SK-N-SH treated with all-trans-retinoic acid at 6 μM for 48 hours (cell line): ENCODE data around the gene MAP2.
A peak's percentile ranks its signal among the peaks of the same experiment; 100 is the strongest.
"Not testable (repeated sequence)": the region's sequence is repeated elsewhere in the genome, so short reads cannot be mapped to it uniquely, and the experiment has no call there.

Experiments used
- ATAC-seq: fragments of 200-7000 bp; cut with Tn5 transposase; 3 replicates; pipeline ENCODE4 v1.9.1; 2020; ENCODE audit warnings: mild to moderate bottlenecking, moderate library complexity
- ARNTL ChIP-seq: fragments of 450-650 bp; formaldehyde crosslinking; IDR thresholded peaks from 2 replicates; pipeline ENCODE4 v1.5.0; 2020; ENCODE audit warnings: low read depth, mild to moderate bottlenecking, moderate library complexity, borderline replicate concordance
- BACH2 ChIP-seq: fragments of 250-450 bp; sonication (Bioruptor Pico); IDR thresholded peaks from 2 replicates; pipeline ENCODE4 v1.9.0; 2021; ENCODE audit warnings: mild to moderate bottlenecking, borderline replicate concordance
- CSDC2 ChIP-seq: fragments of 250-450 bp; sonication (Bioruptor Pico); IDR thresholded peaks from 2 replicates; pipeline ENCODE4 v1.5.0; 2020; ENCODE audit warnings: mild to moderate bottlenecking, moderate library complexity
- CSRNP3 ChIP-seq: fragments of 250-450 bp; sonication (Bioruptor Pico); IDR thresholded peaks from 2 replicates; pipeline ENCODE4 v1.5.1; 2021; ENCODE audit warnings: mild to moderate bottlenecking, moderate library complexity
- GLIS3 ChIP-seq: fragments of 250-450 bp; sonication (Bioruptor Pico); IDR thresholded peaks from 2 replicates; pipeline ENCODE4 v1.5.0; 2020; ENCODE audit warnings: mild to moderate bottlenecking, moderate library complexity
- ISL1 ChIP-seq: fragments of 250-450 bp; sonication (Bioruptor Pico); IDR thresholded peaks from 2 replicates; pipeline ENCODE4 v2.1.2; 2022; ENCODE audit warnings: mild to moderate bottlenecking, moderate library complexity
- OSR1 ChIP-seq: fragments of 250-450 bp; sonication (Bioruptor Pico); IDR thresholded peaks from 2 replicates; pipeline ENCODE4 v1.8.0; 2022; ENCODE audit warnings: moderate library complexity, mild to moderate bottlenecking, inconsistent platforms
- POU6F1 ChIP-seq: fragments of 250-450 bp; sonication (Bioruptor Pico); IDR thresholded peaks from 2 replicates; pipeline ENCODE4 v1.8.0; 2021; ENCODE audit warnings: low read depth, mild to moderate bottlenecking, moderate library complexity, borderline replicate concordance
- PPARA ChIP-seq: fragments of 250-450 bp; sonication (Bioruptor Pico); IDR thresholded peaks from 2 replicates; pipeline ENCODE4 v1.5.0; 2020; ENCODE audit warnings: mild to moderate bottlenecking, borderline replicate concordance
- RARB ChIP-seq: fragments of 250-450 bp; sonication (Bioruptor Pico); IDR thresholded peaks from 2 replicates; pipeline ENCODE4 v1.8.0; 2021; ENCODE audit warnings: mild to moderate bottlenecking, moderate library complexity
- TCF4 ChIP-seq: fragments of 250-450 bp; sonication (Bioruptor Pico); IDR thresholded peaks from 2 replicates; pipeline ENCODE4 v1.8.0; 2021; ENCODE audit warnings: mild to moderate bottlenecking, moderate library complexity, borderline replicate concordance
- TOX ChIP-seq: fragments of 250-450 bp; sonication (Bioruptor Pico); IDR thresholded peaks from 2 replicates; pipeline ENCODE4 v1.8.0; 2021; ENCODE audit warnings: mild to moderate bottlenecking, moderate library complexity, borderline replicate concordance
- TSHZ2 ChIP-seq: fragments of 250-450 bp; sonication (Bioruptor Pico); IDR thresholded peaks from 2 replicates; pipeline ENCODE4 v1.5.0; 2020; ENCODE audit warnings: mild to moderate bottlenecking, moderate library complexity
- ZC3H10 ChIP-seq: fragments of 250-450 bp; sonication (Bioruptor Pico); IDR thresholded peaks from 2 replicates; pipeline ENCODE4 v1.5.1; 2021; ENCODE audit warnings: mild to moderate bottlenecking, moderate library complexity
- ZFP3 ChIP-seq: fragments of 250-450 bp; sonication (Bioruptor Pico); IDR thresholded peaks from 2 replicates; pipeline ENCODE4 v1.5.0; 2020; ENCODE audit warnings: mild to moderate bottlenecking, moderate library complexity
- ZFP30 ChIP-seq: fragments of 450-650 bp; formaldehyde crosslinking; IDR thresholded peaks from 2 replicates; pipeline ENCODE4 v1.5.0; 2022; ENCODE audit warnings: mild to moderate bottlenecking, moderate library complexity
- ZNF565 ChIP-seq: fragments of 450-650 bp; formaldehyde crosslinking; conservative IDR thresholded peaks from 2 replicates; pipeline ENCODE4 v1.5.0; 2020; ENCODE audit warnings: low read depth, mild to moderate bottlenecking, moderate library complexity
- ZNF70 ChIP-seq: fragments of 450-650 bp; formaldehyde crosslinking; IDR thresholded peaks from 2 replicates; pipeline ENCODE4 v1.5.0; 2020; ENCODE audit warnings: mild to moderate bottlenecking, moderate library complexity
- TF ChIP-seq, protein P1 (sequence below): fragments of 250-450 bp; sonication (Bioruptor Pico); IDR thresholded peaks from 2 replicates; pipeline ENCODE4 v1.5.1; 2020; ENCODE audit warnings: low read depth, mild to moderate bottlenecking, moderate library complexity
- TF ChIP-seq, protein P2 (sequence below): fragments of 250-450 bp; sonication (Bioruptor Pico); IDR thresholded peaks from 2 replicates; pipeline ENCODE4 v1.8.0; 2020; ENCODE audit warnings: mild to moderate bottlenecking, moderate library complexity, borderline replicate concordance

The MAP2 gene

DNA sequence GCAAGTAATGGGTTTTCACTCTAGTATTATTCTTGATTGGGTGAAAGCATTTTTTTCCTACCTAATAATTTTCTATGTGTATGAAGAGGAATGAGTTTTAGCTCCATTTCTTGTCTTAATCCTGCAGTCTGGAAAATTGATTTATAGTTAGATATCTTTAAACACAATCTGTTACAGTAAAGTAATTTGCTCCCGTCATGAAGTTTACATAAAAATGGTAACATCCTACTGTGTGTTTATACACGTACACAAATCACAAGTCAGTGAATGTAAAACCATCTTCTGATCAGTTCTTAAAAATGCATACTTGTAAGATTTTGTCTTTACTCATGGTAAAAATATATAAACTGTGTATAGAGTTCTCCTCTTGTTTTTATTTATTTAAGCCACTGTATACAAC lies 51.1 kb downstream of the MAP2 start:
- TF ChIP-seq TSHZ2 (CRISPR knock-in tag), result no peak
- TF ChIP-seq POU6F1 (CRISPR knock-in tag), result no peak
- TF ChIP-seq, protein P1, sequence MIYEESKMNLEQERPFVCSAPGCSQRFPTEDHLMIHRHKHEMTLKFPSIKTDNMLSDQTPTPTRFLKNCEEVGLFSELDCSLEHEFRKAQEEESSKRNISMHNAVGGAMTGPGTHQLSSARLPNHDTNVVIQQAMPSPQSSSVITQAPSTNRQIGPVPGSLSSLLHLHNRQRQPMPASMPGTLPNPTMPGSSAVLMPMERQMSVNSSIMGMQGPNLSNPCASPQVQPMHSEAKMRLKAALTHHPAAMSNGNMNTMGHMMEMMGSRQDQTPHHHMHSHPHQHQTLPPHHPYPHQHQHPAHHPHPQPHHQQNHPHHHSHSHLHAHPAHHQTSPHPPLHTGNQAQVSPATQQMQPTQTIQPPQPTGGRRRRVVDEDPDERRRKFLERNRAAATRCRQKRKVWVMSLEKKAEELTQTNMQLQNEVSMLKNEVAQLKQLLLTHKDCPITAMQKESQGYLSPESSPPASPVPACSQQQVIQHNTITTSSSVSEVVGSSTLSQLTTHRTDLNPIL (CRISPR knock-in tag), result no peak
- no peak for TF ChIP-seq RARB (CRISPR knock-in tag)
- TF ChIP-seq CSRNP3, result no peak
- no peak for TF ChIP-seq BACH2 (CRISPR knock-in tag)
- TF ChIP-seq ZFP30 (CRISPR knock-in tag), result no peak
- no peak for TF ChIP-seq ZNF70
- no peak for TF ChIP-seq ZNF565 (CRISPR knock-in tag)
- TF ChIP-seq TOX, result no peak
- TF ChIP-seq CSDC2 (CRISPR knock-in tag), result no peak
- no peak for TF ChIP-seq OSR1 (CRISPR knock-in tag)
- TF ChIP-seq PPARA (CRISPR knock-in tag), result no peak
- no peak for TF ChIP-seq ZFP3
- no peak for TF ChIP-seq ARNTL (CRISPR knock-in tag)
- TF ChIP-seq GLIS3 (CRISPR knock-in tag), result no peak
- no peak for TF ChIP-seq TCF4
- no peak for TF ChIP-seq ZC3H10 (CRISPR knock-in tag)
- no peak for ATAC-seq

- peak; percentile 77 for ATAC-seq
- peak; percentile 84; the same call in 1 of the 2 replicates for TF ChIP-seq CSRNP3
- TF ChIP-seq ISL1 (CRISPR knock-in tag), result peak; percentile 98
- peak; percentile 91 for TF ChIP-seq RARB (CRISPR knock-in tag)
- TF ChIP-seq POU6F1 (CRISPR knock-in tag), result peak; percentile 69; the same call in 1 of the 2 replicates
- TF ChIP-seq, protein P2, sequence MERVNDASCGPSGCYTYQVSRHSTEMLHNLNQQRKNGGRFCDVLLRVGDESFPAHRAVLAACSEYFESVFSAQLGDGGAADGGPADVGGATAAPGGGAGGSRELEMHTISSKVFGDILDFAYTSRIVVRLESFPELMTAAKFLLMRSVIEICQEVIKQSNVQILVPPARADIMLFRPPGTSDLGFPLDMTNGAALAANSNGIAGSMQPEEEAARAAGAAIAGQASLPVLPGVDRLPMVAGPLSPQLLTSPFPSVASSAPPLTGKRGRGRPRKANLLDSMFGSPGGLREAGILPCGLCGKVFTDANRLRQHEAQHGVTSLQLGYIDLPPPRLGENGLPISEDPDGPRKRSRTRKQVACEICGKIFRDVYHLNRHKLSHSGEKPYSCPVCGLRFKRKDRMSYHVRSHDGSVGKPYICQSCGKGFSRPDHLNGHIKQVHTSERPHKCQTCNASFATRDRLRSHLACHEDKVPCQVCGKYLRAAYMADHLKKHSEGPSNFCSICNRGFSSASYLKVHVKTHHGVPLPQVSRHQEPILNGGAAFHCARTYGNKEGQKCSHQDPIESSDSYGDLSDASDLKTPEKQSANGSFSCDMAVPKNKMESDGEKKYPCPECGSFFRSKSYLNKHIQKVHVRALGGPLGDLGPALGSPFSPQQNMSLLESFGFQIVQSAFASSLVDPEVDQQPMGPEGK (CRISPR knock-in tag), result peak; percentile 88
- TF ChIP-seq, protein P1 (CRISPR knock-in tag), result peak; percentile 55; the same call in 1 of the 2 replicates
- TF ChIP-seq PPARA (CRISPR knock-in tag), result no peak
- peak; percentile 86 for TF ChIP-seq TOX
- peak; percentile 98 for TF ChIP-seq ZC3H10 (CRISPR knock-in tag)
- no peak for TF ChIP-seq CSDC2 (CRISPR knock-in tag)
Observed at GRCh38 chr2:209476367-209477208, 52.7 kb downstream of the MAP2 start.

DNA sequence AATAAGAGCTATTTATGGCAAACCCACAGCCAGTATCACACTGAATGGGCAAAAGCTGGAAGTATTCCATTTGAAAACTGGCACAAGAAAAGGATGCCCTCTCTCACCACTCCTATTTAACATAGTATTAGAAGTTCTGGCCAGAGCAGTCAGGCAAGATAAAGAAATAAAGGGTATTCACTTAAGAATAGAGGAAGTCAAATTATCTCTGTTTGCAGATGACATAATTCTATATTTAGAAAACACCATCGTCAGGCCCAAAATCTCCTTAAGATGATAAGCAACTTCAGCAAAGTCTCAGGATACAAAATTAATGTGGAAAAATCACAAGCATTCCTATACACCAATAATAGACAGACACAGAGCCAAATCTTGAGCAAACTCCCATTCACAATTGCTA lies 68.4 kb downstream of the MAP2 start:
- ATAC-seq, result not testable (repeated sequence)

- not testable (repeated sequence) for ATAC-seq
Observed at GRCh38 chr2:209495068-209495620, 71.3 kb downstream of the MAP2 start.
